ENCODE measurements around the gene CEP112. TPM values are rescaled to one million over a fixed set of nuclear protein-coding genes. Genes with fewer than 3 reads are reported as not detected.

Gene CEP112
- total and polyA plus RNA-seq, 9 of the 15 experiments (the other 6 are each of a cell fraction or from before 2014, with no cell fraction given): 0.84 TPM; not detected in 8

DNA sequence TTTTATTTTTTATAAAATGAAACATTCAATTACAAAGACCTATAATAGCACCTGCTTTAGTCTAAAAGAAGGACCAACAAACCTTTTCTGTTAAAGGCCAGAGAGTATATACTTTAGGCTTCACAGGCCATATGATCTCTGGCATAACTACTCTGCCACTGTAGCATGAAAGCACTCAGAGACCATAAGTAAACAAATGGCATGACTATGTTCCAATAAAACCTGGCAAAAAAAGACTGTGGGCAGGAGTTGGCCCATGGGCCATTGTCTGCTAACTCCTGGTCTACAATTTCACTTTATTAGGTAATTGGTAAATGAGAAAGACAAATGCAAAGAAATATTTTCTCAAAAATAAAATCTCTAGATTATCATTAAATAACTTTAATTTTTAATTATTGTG lies 14.9 kb downstream of the CEP112 start:
- no peaks in the 10 kb centered on the region for H3K79me2 ChIP-seq (ENCODE audit: control insufficient read depth, insufficient read depth, low read length)
- no peak overlapping the region for H3K4me3 ChIP-seq
- DNase-seq (ENCODE audit: extremely low read depth in 1 of 4, low spot score in 3 of 4) (no peak), ATAC-seq (no peak), FAIRE-seq (no peak)
- H2AFZ ChIP-seq (ENCODE audit: low read depth, low read length): no peak overlapping the region
- H3K36me3 ChIP-seq (ENCODE audit: control insufficient read depth, insufficient read depth, low read length): no peaks in the 10 kb centered on the region
- BruUV-seq (replicated peaks): no TSS peak
- no peak for TF ChIP-seq ZFPM2 (CRISPR knock-in tag; IDR thresholded peaks at IDR 0.05)
- intact Hi-C loops (cut with micrococcal nuclease): no loop called here
- no peaks in the 10 kb centered on the region for H3K4me1 ChIP-seq (replicated peaks in 1 of 2; ENCODE audit: control insufficient read depth in 2 of 2, insufficient read depth in 2 of 2, low read length in 2 of 2)
- H4K20me1 ChIP-seq (replicated peaks; ENCODE audit: control insufficient read depth, insufficient read depth, low read length): no peaks in the 10 kb centered on the region
- H3K27ac ChIP-seq (ENCODE audit: extremely low read depth, low read depth, low read length): no peak overlapping the region
- in situ Hi-C loops (cut with MboI): no loop called here
- H3K9me1 ChIP-seq (ENCODE audit: control insufficient read depth, insufficient read depth, low read length): no peaks in the 10 kb centered on the region
- H3K9ac ChIP-seq (ENCODE audit: insufficient read depth in 1 of 2, low read depth in 2 of 2, low read length in 2 of 2): no peak overlapping the region
- H3K4me2 ChIP-seq (ENCODE audit: insufficient read depth, low read length): no peak overlapping the region
- CTCF ChIA-PET (ENCODE audit: low intra/inter-chr PET ratio): no interaction called here
- H3K27me3 ChIP-seq (ENCODE audit: control insufficient read depth in 2 of 2, insufficient read depth in 2 of 2, low read length in 2 of 2): no peaks in the 10 kb centered on the region; a peak in 1 of 5 replicates
- no peaks in the 10 kb centered on the region for H3K9me3 ChIP-seq (replicated peaks; ENCODE audit: control insufficient read depth, insufficient read depth, low read depth, low read length)
- POLR2A ChIA-PET: no interaction called here

- CTCF ChIA-PET (ENCODE audit: low intra/inter-chr PET ratio): no interaction called here
- 0% methylated on average over 1 of the region's 1 CpG for WGBS (ENCODE audit: insufficient coverage, low coverage, missing lambda C conversion rate)
- in situ Hi-C loops (cut with MboI) (no loop called here), intact Hi-C loops (cut with micrococcal nuclease) (no loop called here)
- H2AFZ ChIP-seq (ENCODE audit: low read depth, low read length): no peak overlapping the region
- no peaks in the 10 kb centered on the region for H3K9me1 ChIP-seq (ENCODE audit: control insufficient read depth, insufficient read depth, low read length)
- TF ChIP-seq NFIX (CRISPR knock-in tag; IDR thresholded peaks at IDR 0.05; ENCODE audit: low read depth) (peak; percentile 50), ZNF398 (CRISPR knock-in tag; IDR thresholded peaks at IDR 0.05) (no peak), GATAD2B (IDR thresholded peaks at IDR 0.05; ENCODE audit: borderline replicate concordance) (no peak), NFIC (IDR thresholded peaks at IDR 0.05) (peak; percentile 77), ATF6 (CRISPR knock-in tag; IDR thresholded peaks at IDR 0.05) (no peak)
- H3K27me3 ChIP-seq (ENCODE audit: control insufficient read depth in 2 of 2, insufficient read depth in 2 of 2, low read length in 2 of 2): no peaks in the 10 kb centered on the region
- no peak overlapping the region for H3K27ac ChIP-seq (ENCODE audit: extremely low read depth, low read depth, low read length)
- ATAC-seq (no peak), DNase-seq (ENCODE audit: extremely low read depth in 1 of 4, low spot score in 3 of 4) (no peak), FAIRE-seq (no peak)
- H4K20me1 ChIP-seq (replicated peaks; ENCODE audit: control insufficient read depth, insufficient read depth, low read length): no peaks in the 10 kb centered on the region
- no peaks in the 10 kb centered on the region for H3K36me3 ChIP-seq (ENCODE audit: control insufficient read depth, insufficient read depth, low read length)
- H3K9me3 ChIP-seq (replicated peaks; ENCODE audit: control insufficient read depth, insufficient read depth, low read depth, low read length): no peaks in the 10 kb centered on the region
- no peak overlapping the region for H3K9ac ChIP-seq (ENCODE audit: insufficient read depth in 1 of 2, low read depth in 2 of 2, low read length in 2 of 2)
- POLR2A ChIA-PET: no interaction called here
- H3K4me1 ChIP-seq (replicated peaks in 1 of 2; ENCODE audit: control insufficient read depth in 2 of 2, insufficient read depth in 2 of 2, low read length in 2 of 2): no peaks in the 10 kb centered on the region
- no TSS peak for BruUV-seq (replicated peaks)
- H3K79me2 ChIP-seq (ENCODE audit: control insufficient read depth, insufficient read depth, low read length): no peaks in the 10 kb centered on the region
- no peak overlapping the region for H3K4me3 ChIP-seq
- no peak overlapping the region for H3K4me2 ChIP-seq (ENCODE audit: insufficient read depth, low read length)
Observed at GRCh38 chr17:66175892-66176291, 16.0 kb downstream of the CEP112 start.
